ENCODE data around the gene VSX2.

VSX2 gene

DNA sequence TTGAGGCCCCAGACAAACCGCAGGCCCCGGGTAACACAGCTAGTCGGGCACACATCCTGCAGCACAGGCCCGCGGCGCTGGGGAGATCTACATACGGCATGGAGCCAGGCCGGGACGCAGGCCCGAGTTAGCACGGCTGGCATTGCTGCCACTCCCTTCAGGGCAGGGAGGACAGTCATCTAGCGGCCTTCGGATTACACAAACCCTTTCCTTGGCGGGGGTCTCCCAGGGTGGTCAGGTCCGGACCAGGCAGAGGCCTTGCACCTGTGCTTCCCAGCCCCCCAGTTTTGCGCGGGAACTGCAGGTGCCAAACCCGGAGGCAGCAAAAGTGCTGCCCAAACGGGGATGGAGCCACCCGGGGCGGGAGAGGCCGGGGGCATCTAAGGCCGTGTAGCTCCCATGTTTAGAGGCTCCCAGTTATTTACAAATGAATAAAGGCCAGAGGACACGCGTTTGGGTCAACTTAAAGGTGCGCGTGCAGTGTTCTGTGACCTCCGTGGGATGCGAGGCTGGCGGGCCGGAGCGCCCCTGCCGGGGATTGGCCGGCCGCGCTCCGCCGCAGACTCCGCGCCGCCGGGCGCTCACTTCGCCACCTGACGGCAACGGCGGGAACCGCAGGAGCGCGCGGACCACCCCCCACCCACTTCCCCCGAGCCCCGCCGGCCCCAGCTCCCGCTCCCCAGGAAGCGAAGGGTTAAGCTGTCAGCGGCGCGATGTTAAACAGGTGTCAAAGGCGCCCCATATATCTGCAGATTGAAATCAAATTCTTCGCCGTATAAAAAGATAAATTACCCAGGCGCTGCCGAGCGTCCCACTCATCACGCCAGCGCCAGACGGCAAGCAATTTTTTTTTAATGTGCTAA lies 18.1 kb downstream of the VSX2 start:
- TF ChIP-seq, protein P1, sequence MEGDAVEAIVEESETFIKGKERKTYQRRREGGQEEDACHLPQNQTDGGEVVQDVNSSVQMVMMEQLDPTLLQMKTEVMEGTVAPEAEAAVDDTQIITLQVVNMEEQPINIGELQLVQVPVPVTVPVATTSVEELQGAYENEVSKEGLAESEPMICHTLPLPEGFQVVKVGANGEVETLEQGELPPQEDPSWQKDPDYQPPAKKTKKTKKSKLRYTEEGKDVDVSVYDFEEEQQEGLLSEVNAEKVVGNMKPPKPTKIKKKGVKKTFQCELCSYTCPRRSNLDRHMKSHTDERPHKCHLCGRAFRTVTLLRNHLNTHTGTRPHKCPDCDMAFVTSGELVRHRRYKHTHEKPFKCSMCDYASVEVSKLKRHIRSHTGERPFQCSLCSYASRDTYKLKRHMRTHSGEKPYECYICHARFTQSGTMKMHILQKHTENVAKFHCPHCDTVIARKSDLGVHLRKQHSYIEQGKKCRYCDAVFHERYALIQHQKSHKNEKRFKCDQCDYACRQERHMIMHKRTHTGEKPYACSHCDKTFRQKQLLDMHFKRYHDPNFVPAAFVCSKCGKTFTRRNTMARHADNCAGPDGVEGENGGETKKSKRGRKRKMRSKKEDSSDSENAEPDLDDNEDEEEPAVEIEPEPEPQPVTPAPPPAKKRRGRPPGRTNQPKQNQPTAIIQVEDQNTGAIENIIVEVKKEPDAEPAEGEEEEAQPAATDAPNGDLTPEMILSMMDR (IDR thresholded peaks at IDR 0.05; ENCODE audit: extremely low read depth, insufficient read depth, missing control alignments): peak; percentile 90
- DNase-seq (ENCODE audit: low spot score): peak; percentile 93
- in situ Hi-C loops (cut with MboI; ENCODE audit: low pct_unique_long_range_greater_than_20kb, low sequenced_read_pairs, unreplicated experiment): no loop called here

DNA sequence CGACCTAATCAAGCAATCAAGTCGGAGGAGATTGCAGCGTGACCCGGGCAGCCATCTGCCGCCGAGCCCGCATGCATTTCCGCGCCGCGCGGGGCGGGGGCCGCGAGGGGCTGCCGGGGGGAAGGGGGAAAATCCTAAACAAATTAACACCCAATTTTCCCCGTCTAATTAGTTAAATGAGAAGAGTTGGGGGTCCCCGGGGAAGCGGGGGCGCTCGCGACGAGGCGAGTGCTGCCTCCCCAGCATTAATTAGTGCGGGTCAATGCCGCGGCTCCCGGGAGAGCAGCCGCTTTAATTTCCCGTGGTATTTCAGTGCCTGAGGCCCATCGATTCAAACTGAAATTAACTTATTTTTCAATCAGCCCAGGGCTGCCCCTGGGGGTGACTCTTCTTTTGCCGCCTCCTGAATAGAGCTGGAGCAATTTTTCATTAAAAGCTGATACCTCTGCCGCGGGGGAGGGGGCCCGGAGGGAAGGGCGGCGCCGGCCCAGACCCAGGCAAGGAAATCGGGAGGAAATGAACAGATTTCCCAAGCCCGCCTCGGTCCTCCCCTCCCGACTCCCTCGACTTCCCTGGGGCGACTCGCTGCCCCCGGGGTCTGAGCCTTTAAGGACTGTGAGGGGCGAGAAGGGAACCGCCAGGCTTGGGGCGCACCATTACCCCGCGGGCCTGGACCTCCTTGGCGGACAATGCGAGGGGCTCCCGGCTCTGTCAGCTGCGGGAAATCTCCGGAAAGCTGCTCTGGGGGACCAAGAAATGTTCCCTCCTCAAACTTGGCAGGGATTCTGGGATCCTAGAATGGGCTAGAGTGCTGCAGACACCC lies 18.9 kb downstream of the VSX2 start:
- TF ChIP-seq, protein P1 (IDR thresholded peaks at IDR 0.05; ENCODE audit: extremely low read depth, insufficient read depth, missing control alignments): no peak
- DNase-seq (ENCODE audit: low spot score): no peak
- in situ Hi-C loops (cut with MboI; ENCODE audit: low pct_unique_long_range_greater_than_20kb, low sequenced_read_pairs, unreplicated experiment): no loop called here

DNA sequence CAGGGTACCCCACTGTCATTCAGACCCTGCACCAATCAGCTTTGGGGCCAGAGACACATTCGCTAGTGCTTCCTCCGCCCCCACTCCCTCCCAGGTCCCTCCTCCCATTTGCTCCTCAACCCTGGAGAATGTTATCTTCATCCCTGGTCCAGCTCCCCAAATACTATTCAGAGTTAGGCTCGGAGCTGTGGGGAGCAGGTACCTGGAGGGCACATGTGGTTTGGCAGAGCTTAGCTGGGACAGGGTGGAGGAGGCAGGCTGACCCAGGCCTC lies 19.5 kb downstream of the VSX2 start:
- no peak for DNase-seq (ENCODE audit: low spot score)
- TF ChIP-seq, protein P1 (IDR thresholded peaks at IDR 0.05; ENCODE audit: extremely low read depth, insufficient read depth, missing control alignments): no peak
- in situ Hi-C loops (cut with MboI; ENCODE audit: low pct_unique_long_range_greater_than_20kb, low sequenced_read_pairs, unreplicated experiment): no loop called here

DNA sequence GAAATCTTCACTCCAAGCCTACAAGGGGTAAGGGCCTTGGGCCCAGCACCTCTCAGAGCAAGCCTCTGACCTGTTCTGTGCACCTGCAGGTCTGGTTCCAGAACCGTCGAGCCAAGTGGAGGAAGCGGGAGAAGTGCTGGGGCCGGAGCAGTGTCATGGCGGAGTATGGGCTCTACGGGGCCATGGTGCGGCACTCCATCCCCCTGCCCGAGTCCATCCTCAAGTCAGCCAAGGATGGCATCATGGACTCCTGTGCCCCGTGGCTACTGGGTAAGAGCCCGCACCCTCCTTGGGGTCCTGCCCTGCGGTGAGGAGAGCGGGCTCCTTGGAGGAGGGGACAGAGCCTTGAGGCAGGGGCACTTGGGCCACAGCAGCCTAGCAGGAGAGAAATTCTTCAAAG lies 20.3 kb downstream of the VSX2 start:
- in situ Hi-C loops (cut with MboI; ENCODE audit: low pct_unique_long_range_greater_than_20kb, low sequenced_read_pairs, unreplicated experiment): no loop called here
- TF ChIP-seq, protein P1 (IDR thresholded peaks at IDR 0.05; ENCODE audit: extremely low read depth, insufficient read depth, missing control alignments): no peak
- no peak for DNase-seq (ENCODE audit: low spot score)

DNA sequence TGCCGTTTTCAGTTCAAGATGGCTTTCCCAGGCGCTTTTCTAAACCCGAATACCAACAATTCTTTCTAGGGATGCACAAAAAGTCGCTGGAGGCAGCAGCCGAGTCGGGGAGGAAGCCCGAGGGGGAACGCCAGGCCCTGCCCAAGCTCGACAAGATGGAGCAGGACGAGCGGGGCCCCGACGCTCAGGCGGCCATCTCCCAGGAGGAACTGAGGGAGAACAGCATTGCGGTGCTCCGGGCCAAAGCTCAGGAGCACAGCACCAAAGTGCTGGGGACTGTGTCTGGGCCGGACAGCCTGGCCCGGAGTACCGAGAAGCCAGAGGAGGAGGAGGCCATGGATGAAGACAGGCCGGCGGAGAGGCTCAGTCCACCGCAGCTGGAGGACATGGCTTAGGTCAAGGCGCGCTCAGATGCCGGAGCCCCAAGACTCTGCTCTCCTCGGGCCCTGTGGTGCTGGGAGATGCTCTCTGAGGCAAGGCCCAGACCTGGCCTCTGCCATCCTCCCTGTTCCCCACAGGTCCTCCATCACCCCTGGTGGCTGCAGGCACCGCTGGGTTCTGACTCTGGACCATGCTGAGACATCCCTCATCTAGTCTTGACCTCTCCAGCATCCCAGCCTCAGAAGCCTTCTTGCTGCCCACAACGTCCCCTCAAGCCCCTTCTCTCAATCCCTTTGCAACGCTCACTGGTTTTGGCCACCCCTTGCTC lies 21.4 kb downstream of the VSX2 start:
- no peak for DNase-seq (ENCODE audit: low spot score)
- in situ Hi-C loops (cut with MboI; ENCODE audit: low pct_unique_long_range_greater_than_20kb, low sequenced_read_pairs, unreplicated experiment): no loop called here
- TF ChIP-seq, protein P1 (IDR thresholded peaks at IDR 0.05; ENCODE audit: extremely low read depth, insufficient read depth, missing control alignments): no peak

DNA sequence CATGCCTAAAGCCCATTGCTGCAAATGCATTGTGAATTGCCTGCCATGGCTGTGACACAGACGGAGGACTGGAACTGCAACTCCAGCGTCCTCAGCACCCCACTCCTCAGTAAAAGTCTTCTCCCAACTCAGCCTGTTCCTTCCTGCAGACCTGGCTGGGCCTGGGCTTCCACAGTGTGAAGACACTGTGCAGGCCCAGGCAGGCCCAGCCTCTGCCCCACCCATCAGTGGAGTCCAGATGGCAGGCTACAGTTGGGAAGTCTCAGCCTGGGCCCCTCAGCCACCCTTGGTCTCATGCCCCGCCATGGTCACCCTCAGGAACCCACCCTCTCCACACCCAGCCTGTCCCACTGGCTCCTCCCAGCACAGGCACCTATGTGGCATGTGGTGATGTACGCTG lies 22.0 kb downstream of the VSX2 start:
- in situ Hi-C loops (cut with MboI; ENCODE audit: low pct_unique_long_range_greater_than_20kb, low sequenced_read_pairs, unreplicated experiment): no loop called here
- TF ChIP-seq, protein P1 (IDR thresholded peaks at IDR 0.05; ENCODE audit: extremely low read depth, insufficient read depth, missing control alignments): no peak
- no peak for DNase-seq (ENCODE audit: low spot score)

All from GM13977 (cell line).